GM12892 (cell line): ENCODE results near the gene PLEKHB2.
A peak's percentile ranks its signal among the peaks of the same experiment; 100 is the strongest.
"Not testable (repeated sequence)": the region's sequence is repeated elsewhere in the genome, so short reads cannot be mapped to it uniquely, and the experiment has no call there.

ENCODE experiments used
- DNase-seq: peaks from one replicate; pipeline ENCODE4 v3.0.0; 2011; ENCODE audit not compliant: insufficient read length
- FAIRE-seq: peaks from 2 replicates; lab custom pipeline; 2011; peaks lifted over from hg19 to GRCh38; lab: Jason Lieb, UNC
- POLR2A ChIP-seq: IDR thresholded peaks from 2 replicates; pipeline ENCODE4 v1.6.1; 2011; ENCODE audit warnings: low read depth, low read length, control low read depth
- POLR2AphosphoS5 ChIP-seq: IDR thresholded peaks from 2 replicates; pipeline ENCODE4 v1.6.1; 2011; ENCODE audit warnings: low read depth, low read length, control low read depth
- TAF1 ChIP-seq: IDR thresholded peaks from 2 replicates; pipeline ENCODE4 v1.6.1; 2011; ENCODE audit warnings: low read depth, mild to moderate bottlenecking, control low read depth, low read length, borderline replicate concordance

The PLEKHB2 gene

GRCh38 chr2:131127076-131127475 lies 21.9 kb downstream of the PLEKHB2 start:
- TF ChIP-seq TAF1, result no peak
- no peak for TF ChIP-seq POLR2A
- no peak for TF ChIP-seq POLR2AphosphoS5
- DNase-seq (no peak), FAIRE-seq (no peak)

GRCh38 chr2:131127981-131128380 lies 22.8 kb downstream of the PLEKHB2 start:
- TF ChIP-seq POLR2AphosphoS5 (no peak), TAF1 (no peak)
- FAIRE-seq (no peak), DNase-seq (no peak)

GRCh38 chr2:131130298-131130596 lies 25.1 kb downstream of the PLEKHB2 start:
- TF ChIP-seq POLR2A, result no peak
- no peak for TF ChIP-seq POLR2AphosphoS5
- no peak for TF ChIP-seq TAF1
- DNase-seq (no peak), FAIRE-seq (no peak)

- FAIRE-seq, result no peak
- TF ChIP-seq POLR2A (no peak), TAF1 (no peak), POLR2AphosphoS5 (no peak)
- DNase-seq, result no peak
Measured at GRCh38 chr2:131132729-131133128, 27.6 kb downstream of the PLEKHB2 start.

GRCh38 chr2:131140581-131140980 lies 35.4 kb downstream of the PLEKHB2 start:
- DNase-seq (no peak), FAIRE-seq (no peak)
- no peak for TF ChIP-seq POLR2AphosphoS5
- no peak for TF ChIP-seq TAF1
- no peak for TF ChIP-seq POLR2A

- no peak for TF ChIP-seq TAF1
- TF ChIP-seq POLR2A, result no peak
- TF ChIP-seq POLR2AphosphoS5, result no peak
- DNase-seq (no peak), FAIRE-seq (no peak)
Measured at GRCh38 chr2:131142849-131143248, 37.7 kb downstream of the PLEKHB2 start.

- DNase-seq (no peak), FAIRE-seq (peak; percentile 14)
- TF ChIP-seq POLR2AphosphoS5 (no peak), TAF1 (no peak)
Measured at GRCh38 chr2:131143803-131144202, 38.7 kb downstream of the PLEKHB2 start.

GRCh38 chr2:131145040-131145439 lies 39.9 kb downstream of the PLEKHB2 start:
- TF ChIP-seq TAF1, result no peak
- FAIRE-seq, result peak; percentile 82
- DNase-seq, result no peak

- TF ChIP-seq POLR2AphosphoS5 (no peak), TAF1 (no peak), POLR2A (no peak)
- FAIRE-seq (no peak), DNase-seq (no peak)
Measured at GRCh38 chr2:131146231-131146630, 41.1 kb downstream of the PLEKHB2 start.

- no peak for TF ChIP-seq POLR2A
- FAIRE-seq, result no peak
- DNase-seq, result no peak
Measured at GRCh38 chr2:131146749-131147148, 41.6 kb downstream of the PLEKHB2 start.

GRCh38 chr2:131148426-131148825 lies 43.3 kb downstream of the PLEKHB2 start:
- DNase-seq (no peak), FAIRE-seq (no peak)
- TF ChIP-seq TAF1, result no peak
- no peak for TF ChIP-seq POLR2A
- no peak for TF ChIP-seq POLR2AphosphoS5

- DNase-seq, FAIRE-seq: not testable (repeated sequence)
Measured at GRCh38 chr2:131150109-131150508, 45.0 kb downstream of the PLEKHB2 start.

GRCh38 chr2:131151398-131151797 lies 46.3 kb downstream of the PLEKHB2 start:
- no peak for FAIRE-seq
- TF ChIP-seq POLR2A (no peak), TAF1 (no peak), POLR2AphosphoS5 (no peak)

GRCh38 chr2:131152074-131152473 lies 46.9 kb downstream of the PLEKHB2 start:
- no peak for DNase-seq
- no peak for FAIRE-seq
- no peak for TF ChIP-seq POLR2AphosphoS5
- no peak for TF ChIP-seq POLR2A
- no peak for TF ChIP-seq TAF1

More at GRCh38 chr2:131151398-131151797, 46.3 kb downstream of the PLEKHB2 start:
- no peak for DNase-seq

- no peak for TF ChIP-seq POLR2A
- DNase-seq, result no peak
- no peak for FAIRE-seq
Measured at GRCh38 chr2:131153529-131153928, 48.4 kb downstream of the PLEKHB2 start.
